NCI-H146 treated with DMSO at 0.1 percent for 48 hours (cell line): Measurements from ENCODE around the gene CAMKK2.
"Not testable (repeated sequence)": the region's sequence is repeated elsewhere in the genome, so short reads cannot be mapped to it uniquely, and the experiment has no call there.

Experiments used
- DNase-seq: peaks from one replicate; lab custom pipeline; 2025; ENCODE audit not compliant: unreplicated experiment; lab: John Stamatoyannopoulos, UW

Gene CAMKK2

DNA sequence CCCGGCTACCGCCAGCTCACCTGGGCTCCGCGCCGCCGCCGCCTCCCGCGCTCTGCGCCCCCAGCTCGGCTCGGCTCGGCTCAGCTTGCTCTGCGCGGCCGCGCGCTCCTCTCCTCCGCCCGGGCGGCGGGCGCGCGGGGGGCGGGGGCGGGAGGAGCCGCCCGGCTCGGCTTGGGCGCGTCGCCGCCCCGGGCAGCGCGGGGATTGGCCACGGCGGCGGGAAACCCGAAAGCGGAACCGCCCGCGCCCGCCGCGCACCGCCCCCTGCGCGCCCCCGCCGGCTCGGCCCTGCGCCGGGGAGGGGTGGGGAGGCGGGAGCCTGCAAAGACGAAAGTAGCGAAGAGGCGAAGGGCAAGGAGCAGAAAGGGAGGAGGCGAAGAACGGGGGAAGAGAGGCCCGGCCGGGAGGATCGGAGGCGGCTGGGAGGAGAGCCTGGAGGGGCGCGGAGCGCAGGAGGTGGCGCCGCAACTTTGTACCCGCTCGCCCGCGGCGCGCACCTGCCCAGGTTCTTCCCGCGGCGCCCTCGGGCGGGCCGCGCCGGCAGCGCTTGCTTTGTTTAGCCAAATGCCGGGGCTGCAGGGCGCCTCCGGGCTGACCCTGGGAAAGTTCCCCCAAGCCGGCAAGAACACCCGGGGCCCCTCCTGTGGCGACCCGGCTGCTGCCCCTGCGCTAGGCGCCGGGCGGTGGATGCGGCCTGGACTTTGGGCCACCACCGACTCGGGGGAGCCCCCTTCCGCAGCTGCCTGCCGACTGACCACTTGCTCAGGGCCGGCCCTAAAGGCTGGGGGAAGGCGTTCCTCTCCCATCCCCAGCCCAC is at the start of gene CAMKK2:
Gene CAMKK2, minus strand, starts transcription at position 92 of the 817 bp plus-strand sequence. CDS start 22,183 bp downstream, outside the sequence.
- DNase-seq: peak; percentile 66

GRCh38 chr12:121345151-121345815 is 48.8 kb upstream of the CAMKK2 start:
- no peak for DNase-seq

GRCh38 chr12:121344506-121344905 is 48.0 kb upstream of the CAMKK2 start:
- DNase-seq: no peak

- no peak for DNase-seq
Measured at GRCh38 chr12:121337416-121337815, 40.9 kb upstream of the CAMKK2 start.

GRCh38 chr12:121334513-121335343 is 38.2 kb upstream of the CAMKK2 start:
- peak; percentile 61 for DNase-seq

GRCh38 chr12:121333747-121334146 is 37.2 kb upstream of the CAMKK2 start:
- no peak for DNase-seq

DNA sequence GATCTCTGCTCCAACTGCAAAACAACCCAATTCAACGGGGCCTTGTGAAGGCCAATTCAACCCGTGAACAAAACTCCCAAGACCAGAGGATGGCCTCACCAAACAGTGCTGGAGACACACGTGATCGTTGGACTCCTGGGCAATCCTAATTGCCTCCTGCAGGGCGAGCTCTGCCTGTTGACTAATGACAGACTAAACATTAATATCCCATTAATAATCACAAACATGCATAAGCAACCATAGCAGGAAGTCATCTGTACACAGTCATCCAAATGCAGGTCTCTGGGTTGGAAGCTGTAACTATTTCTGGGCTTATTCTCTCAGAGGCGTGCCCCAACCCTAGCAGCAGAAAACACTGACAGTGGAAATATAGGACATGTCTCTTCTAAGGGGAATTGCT is 34.7 kb upstream of the CAMKK2 start:
- no peak for DNase-seq

GRCh38 chr12:121330692-121331091 is 34.2 kb upstream of the CAMKK2 start:
- DNase-seq: no peak

GRCh38 chr12:121330195-121330594 is 33.7 kb upstream of the CAMKK2 start:
- no peak for DNase-seq

- DNase-seq: no peak
Measured at GRCh38 chr12:121328620-121329019, 32.1 kb upstream of the CAMKK2 start.

DNA sequence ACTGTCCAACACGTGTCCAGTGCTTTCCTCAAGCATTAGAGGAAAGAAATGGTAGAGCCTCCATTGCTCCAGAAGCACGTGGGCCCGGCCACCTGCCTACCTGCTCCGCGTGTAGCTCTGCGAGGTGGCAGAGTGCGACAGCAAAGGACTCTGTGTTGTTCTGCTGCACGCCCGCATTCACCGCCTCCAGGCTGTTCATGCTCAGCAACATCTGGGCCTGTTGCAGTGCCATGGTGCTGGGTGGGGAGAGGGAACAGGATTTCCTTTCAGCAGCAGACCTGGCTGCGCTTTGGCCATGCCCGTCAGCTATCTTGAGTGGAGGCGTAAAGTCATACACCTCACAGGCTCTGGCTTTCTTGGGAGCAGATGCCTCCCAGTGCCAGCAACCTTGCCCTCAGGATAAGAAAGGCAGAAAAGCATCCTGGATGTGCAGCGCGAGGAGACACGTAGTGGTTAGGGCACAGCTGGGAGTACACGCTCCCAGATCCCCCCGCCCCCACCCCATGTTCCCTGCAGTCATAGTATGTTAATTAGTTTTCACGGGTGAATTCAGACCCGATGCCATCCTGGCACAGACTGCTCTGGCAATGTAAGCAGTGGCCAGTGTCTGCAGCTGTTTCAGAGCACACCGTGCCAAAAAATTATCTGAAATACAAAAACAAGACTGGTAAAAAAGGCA is 30.6 kb upstream of the CAMKK2 start:
- DNase-seq: no peak

GRCh38 chr12:121325922-121326396 is 29.4 kb upstream of the CAMKK2 start:
- no peak for DNase-seq

GRCh38 chr12:121323908-121324307 is 27.4 kb upstream of the CAMKK2 start:
- DNase-seq: no peak

- no peak for DNase-seq
Measured at GRCh38 chr12:121318121-121318520, 21.6 kb upstream of the CAMKK2 start.

- no peak for DNase-seq
Measured at GRCh38 chr12:121314431-121314830, 17.9 kb upstream of the CAMKK2 start.

DNA sequence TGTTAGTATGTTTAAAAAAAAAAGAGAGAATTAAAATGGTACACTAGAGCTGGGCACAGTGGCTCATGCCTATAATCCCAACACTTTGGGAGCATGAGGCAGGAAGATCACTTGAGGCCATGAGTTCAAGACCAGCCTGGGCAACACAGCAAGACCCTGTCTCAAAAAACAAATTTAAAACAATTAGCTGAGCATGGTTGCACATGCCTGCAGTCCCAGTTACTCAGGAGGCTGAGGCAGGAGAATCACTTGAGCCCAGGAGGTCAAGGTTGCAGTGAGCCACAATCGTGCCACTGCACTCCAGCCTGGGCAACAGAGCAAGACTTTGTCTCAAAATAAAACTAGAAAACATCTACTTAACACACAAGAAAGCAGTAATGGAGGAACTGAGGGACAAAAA is 13.7 kb upstream of the CAMKK2 start:
- DNase-seq: not testable (repeated sequence)

DNA sequence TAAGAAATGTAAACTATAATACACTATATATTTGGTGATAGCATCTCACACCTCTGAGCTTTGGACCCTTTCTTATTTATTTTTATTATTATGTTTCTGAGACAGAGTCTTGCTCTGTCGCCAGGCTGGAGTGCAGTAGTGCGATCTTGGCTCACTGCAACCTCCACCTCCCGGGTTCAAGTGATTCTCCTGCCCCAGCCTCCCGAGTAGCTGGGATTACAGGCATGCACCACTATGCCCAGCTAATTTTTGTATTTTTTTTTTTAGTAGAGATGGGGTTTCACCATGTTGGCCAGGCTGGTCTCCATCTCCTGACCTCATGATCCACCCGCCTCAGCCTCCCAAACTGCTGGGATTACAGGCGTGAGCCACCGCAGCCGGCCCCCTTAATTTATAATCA is 10.9 kb upstream of the CAMKK2 start:
- DNase-seq: not testable (repeated sequence)

DNA sequence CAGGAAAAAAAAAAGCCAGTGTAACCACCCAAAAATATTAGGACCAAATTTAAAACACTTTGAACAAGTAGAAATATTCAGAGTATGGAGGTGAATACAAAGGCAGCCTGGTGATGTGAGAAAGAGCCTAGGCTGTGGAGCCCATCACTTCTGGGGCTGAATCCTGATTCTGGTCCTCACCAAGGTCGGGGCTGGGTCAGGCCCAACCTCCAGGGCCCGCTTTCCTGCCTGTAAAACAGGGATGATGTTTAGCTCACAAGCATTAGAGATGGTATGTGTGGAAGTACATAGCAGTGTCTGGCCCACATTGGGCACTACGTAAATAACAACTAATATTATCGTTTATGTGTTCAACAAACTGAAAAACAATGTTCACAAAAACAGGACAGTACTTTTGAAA is 7.8 kb upstream of the CAMKK2 start:
- no peak for DNase-seq

DNA sequence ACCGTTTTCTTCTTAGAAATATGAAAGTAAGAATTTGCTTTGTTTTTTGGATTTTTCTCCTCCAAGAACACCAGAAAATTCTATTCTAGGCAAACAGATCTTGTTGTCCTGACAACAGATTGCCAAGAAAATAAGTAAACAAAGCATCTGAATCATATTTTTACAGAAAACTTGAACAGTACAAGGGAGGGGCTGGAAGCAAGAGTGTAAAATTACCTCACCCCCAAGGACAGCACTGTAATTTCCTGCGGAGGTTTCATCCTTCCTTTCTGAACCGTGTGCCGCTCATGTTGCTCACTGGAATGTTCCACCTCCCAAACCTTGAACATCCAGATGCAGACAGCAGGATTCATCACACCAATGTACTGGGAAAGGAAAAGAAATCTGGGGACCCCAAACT is 5.4 kb upstream of the CAMKK2 start:
- no peak for DNase-seq

DNA sequence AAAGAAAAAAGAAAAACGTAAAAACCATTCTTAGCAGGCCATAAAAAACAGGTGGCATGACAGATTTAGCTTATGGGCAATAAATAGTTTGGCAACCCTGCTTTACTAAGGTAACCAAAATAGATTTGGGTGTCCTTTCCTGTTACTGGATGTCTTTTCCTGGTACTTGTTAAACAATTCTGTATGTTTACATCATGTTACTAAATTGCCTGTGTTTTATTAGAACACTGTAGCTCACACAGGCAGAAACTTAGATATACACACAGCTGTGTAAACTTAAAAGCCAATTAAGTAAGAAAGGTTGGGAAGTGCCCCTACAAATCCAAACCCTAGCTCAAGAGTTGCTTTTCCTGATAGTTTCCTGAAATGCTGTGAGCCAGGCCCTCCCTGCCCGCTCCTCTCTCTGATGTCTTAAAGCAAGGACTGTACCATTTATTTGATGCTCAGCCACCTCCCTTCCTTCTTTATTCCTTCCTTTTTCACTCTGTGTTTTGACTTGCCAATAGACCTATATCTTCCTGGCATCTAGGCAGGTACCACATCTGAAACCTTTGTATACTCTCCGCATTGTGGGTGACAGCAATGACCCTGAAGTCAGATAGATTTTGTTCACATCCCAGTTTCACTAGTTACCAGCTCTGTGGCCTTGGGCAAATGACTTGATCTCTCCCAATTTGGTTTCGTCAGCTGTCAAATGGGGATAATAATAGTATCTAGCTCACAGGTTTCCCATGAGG is 3.7 kb upstream of the CAMKK2 start:
- peak; percentile 86 for DNase-seq
